GM18870 (cell line): Measurements from ENCODE around the gene KCNQ1.

Experiments
- ATAC-seq: cut with Tn5 transposase; IDR thresholded peaks from one replicate; pipeline ENCODE4 v1.9.1; 2021; ENCODE audit warnings: moderate library complexity; ENCODE audit not compliant: unreplicated experiment

Gene KCNQ1

DNA sequence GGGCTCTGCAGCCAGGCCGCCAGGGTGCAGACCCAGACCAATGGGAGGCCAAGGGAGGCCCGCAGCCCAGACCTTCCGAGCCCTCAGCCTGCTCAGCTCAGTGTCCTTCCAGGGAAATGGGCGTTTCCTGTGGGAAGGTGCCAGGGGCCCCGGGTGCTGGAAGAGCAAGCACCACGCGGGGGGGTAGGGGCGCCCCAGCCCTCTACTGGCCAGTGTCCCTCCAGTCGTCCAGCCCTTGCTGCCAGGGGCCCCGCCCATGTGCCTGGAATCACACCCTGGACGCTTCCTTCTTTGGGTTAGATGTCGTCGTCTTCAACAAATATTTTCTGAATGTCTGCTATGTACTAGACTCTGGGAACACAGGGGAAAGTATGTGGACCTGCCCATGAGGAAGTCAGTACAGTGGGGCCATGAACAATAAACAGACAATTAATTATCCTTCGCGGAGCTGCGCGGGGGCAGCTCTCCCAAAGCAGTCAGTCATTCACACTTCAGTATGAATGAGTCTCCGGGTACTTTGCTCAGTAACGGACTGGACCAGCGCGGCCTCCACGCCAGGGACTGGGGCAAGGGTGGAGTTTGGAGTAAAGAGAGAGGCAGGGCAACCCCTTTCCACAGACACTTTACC is 380.6 kb downstream of the KCNQ1 start:
- no peak for ATAC-seq

DNA sequence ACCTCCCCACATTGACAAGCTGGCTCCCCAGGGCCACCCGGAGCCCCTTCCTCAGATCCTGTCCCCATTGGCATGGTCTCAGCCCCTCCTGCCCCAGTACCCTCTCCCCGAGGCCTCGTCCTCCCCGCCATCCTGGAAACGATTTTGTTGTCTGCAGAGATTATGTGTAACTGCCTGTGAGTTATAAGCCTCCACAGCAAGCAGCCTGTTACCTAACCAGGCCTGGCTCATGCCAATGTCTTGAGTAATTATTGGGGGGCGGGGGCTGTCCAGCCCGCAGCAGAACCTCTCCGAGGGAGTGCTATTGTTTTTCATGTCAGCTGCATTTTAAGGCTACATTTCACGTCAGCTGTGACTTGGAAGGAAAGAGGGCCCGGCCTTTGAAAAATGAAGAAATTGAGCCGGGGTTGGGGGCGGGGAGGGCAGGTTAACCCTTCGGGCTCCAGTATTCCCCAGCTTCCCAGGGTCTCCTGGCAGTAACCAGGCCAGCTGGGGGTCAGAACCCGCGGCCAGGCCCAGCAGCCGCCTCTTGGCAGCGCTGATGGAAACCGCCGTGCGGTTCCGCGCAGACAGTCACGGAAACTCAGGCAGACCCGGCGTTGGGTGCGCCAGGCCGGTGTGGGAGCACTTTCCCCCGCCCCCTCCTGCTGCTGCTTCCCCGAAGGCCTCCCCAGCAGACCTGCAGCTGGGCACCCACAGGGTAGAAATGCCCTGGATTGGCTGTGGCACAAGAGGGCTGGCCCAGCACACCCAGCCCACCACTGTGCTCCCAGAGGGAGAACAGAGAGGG is 381.3 kb downstream of the KCNQ1 start:
- ATAC-seq = no peak

DNA sequence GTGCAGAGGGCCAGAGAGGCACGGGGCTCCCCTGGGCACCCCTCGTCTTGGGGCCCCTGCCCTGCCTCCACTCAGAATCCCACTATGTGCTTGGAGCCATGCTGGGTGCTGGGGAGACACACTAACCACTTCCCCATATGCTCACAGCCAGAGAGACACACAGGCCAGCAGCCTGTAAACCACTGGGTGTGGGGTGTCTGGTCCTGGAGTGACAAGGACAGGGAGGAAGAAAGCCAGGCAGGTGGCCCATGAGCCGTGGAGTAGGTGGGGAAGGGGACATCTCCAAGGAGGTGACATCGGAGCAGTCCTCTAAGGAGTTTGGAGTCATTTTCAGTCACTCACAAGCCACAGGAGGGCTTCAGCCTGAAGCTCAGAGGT is 381.9 kb downstream of the KCNQ1 start:
- no peak for ATAC-seq

DNA sequence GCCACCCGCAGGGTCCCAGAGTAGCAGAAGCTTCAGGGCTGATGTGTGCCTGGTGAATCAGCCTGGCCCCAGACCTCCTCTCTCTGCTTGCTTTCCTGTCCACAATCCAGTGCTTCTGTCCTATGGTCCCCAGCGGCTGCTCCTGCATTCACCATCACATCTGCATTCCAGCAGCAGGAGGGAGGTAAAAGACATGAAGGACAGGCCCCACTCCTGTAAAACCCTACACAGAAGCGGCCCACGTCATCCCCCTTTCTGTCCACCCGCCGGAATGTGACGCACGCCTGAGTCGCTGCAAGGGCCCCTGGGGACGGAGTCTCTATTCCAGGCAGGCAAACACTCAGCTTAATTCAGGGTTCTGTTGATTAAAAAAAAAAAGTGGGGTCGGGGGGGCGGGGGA is 382.4 kb downstream of the KCNQ1 start:
- no peak for ATAC-seq

DNA sequence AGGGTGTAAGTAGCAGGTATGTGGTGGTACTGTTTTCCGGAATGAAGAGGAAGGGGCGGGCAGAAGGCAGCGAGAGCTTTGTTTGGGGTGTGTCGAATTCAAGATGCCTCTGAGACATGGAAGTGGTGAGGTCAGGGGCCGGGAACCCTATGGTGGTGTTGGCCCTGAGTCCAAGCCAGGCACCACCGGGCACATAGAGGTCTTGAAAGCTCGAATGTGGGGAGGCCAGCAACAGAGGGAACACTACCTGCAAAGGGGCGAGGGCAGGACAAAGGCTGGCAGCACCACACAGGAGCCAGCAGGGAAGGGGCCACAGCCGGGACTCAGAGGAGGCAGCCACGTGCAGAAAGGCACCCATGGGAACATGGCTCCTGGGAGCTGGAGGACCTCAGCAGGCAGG is 383.0 kb downstream of the KCNQ1 start:
- no peak for ATAC-seq

DNA sequence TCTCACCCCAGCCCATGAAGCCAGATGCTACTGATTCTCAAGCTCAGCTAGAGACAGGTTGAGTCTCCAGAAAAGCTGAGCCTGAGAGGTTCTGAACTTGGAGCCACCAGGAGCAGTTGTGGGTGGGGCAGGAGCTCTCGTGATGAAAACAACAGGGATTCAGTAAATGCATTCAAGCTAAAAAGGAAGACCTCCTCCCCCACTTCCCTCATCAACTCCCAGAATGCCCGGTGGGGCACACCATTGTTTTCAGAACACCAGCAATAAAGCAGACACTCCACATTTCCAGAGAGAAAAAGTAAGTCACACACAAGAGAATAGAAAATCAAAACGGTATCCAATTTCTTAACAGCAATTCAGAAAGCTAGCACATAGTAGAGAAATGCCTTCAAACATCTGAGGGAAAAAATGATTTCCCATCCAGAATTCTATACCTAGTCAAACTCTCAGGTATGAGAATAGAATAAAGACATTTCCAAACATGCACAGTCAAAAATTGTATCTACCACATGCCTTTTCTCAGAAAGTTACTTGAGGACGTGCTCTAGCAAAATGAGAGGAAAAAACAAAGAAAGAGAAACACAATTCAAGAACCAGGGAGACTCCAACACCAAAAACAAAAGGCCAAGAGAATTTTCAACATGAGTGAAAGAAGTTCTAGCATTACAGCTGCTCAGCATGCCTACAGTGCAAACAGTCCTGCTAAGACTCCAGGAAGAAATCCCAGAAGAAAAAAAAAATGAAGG is 383.9 kb downstream of the KCNQ1 start:
- no peak for ATAC-seq

DNA sequence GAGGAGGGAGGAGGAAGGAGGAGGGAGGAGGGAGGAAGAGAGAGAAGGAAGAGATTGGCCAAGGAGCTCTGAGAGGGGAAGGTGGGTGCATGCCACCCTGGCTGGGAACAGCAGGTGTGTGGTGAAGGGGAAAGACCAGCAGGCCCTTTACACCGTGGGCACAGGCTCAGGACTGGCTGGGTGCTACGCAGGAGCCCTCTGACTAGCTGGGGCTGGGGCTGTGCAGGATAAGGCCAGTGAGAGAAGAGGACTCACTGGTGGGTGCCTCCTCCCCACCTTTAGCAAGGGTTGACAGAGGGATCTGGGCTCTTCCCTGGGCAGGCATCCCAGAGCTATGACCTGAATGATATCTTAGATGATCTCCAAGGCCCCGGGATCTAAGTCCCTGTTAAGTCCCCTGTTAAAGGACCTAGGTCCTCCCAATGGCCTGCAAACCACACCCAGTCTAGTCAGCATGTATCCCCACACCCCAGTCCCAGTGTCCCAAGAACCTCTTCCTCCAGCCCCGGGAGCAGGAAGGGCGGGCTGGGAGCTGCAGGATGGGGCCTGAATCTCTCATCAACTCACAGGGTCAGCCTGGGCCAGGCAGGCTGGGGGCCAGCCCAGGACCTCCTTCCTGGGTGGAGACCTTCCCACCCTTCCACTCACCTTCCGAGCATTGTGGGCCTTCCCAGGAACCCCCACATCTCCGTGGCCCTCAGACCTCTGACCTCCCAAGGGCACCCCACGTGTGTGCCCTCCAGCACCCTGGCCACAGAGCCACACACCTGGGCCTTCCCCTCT is 385.4 kb downstream of the KCNQ1 start:
- no peak for ATAC-seq

DNA sequence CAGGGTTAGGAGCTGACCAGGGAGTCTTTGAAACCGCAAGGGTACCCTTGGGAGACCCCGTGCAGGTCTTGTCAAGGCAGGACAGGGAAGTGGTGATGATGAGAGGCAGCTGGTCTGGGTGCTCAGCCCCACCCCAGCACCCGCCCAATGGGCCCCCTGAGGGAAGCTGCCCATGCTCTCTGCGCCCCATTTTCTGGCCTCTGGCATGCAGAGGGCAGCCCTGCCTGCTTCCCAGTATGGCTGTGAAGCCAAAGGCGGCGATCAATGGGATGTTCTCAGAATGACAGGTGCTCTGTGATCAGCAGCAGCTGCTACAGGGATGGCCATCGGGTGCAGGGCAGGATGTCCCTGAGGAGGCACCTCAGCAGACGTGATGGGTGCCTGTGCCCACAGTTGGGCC is 386.1 kb downstream of the KCNQ1 start:
- no peak for ATAC-seq

DNA sequence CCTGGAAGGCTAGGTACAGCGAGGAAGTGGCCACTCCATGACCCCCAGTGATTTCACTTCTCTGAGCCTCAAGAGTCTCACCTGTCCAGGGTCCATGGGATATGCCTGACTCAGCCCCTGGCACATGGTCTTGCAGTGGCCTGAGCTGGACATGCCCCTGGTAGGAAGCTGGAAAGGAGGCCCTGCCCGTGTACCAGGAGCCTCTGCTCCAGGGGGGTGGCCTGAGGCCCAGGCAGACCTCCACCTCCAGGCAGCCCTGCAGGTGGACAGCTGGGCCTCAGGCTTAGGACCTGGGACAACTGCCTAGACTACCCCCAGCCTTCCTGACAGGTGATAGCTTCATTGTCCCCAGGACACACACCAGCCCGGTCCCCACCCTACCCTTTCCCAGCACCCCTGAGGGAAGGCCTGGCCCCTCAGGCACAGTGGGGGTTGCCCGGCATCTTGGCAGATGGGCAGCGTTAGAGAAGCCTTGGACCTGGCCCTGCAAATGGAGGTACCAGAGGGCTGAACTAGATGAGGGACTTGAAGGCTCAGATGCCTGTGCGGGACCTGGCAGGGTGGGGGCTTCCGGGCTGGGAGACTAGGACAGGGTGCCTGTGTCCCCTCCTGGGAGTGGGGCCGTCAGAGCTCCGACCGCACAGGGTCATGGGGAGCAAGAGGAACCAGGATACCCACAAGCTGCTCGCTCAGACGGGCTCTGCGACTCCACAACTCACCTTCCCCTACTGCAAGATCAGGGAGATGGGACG is 387.1 kb downstream of the KCNQ1 start:
- no peak for ATAC-seq

DNA sequence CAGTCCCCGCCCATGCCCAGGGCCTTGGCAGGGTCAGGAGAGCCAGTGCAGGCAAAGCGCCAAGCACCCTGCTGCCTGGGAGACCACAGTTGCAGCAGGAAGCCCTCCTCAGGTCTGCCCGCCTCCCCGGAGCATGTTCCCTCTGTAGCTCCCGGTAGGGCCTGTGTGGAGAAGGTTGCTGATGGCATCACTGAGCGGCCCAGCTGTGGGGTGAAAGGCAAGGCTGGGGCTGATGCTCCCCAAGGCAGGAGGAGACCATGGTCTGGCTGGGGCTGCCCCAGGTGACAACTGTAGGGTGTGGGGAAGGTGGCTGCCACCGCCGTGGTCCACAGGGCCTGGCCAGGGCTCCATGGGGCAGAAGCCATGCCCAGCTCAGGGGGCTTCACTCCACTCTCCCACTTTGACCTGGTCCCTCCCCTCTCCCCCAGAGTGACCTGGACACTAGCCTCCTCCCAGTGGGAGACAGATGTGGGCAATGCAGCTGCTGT is 387.8 kb downstream of the KCNQ1 start:
- no peak for ATAC-seq

DNA sequence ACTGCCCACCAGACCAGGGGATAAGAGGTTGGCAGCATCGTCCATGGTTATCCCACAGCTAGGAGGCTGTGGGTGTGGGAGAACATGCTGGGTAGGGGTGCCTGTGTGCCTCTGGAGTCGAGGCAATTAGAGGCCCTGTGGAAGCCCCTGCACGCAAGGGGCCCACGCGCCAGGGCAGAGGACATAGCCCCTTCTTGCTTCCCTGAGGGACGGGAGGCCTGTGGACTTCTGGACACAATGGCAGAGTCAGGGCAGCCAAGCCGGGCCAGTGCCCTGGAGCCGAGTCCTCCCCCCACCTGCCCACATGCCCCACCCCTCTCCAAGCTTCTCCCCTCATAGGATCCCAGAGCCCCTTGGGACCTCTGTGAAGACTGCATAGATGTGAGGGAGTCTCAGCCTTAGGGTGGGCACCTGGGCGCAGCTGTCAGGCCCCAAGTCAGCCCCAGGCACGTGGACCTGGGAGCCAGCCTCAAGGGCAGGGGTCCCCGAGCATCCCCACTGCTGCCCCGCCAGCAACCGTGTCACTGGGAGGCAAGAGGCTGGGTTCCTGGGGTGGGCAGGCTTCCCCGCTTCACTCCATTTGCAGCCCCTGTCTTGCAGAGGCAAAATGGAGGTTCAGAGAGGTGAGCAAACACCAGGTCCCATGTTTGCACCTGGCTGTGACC is 388.4 kb downstream of the KCNQ1 start:
- no peak for ATAC-seq

DNA sequence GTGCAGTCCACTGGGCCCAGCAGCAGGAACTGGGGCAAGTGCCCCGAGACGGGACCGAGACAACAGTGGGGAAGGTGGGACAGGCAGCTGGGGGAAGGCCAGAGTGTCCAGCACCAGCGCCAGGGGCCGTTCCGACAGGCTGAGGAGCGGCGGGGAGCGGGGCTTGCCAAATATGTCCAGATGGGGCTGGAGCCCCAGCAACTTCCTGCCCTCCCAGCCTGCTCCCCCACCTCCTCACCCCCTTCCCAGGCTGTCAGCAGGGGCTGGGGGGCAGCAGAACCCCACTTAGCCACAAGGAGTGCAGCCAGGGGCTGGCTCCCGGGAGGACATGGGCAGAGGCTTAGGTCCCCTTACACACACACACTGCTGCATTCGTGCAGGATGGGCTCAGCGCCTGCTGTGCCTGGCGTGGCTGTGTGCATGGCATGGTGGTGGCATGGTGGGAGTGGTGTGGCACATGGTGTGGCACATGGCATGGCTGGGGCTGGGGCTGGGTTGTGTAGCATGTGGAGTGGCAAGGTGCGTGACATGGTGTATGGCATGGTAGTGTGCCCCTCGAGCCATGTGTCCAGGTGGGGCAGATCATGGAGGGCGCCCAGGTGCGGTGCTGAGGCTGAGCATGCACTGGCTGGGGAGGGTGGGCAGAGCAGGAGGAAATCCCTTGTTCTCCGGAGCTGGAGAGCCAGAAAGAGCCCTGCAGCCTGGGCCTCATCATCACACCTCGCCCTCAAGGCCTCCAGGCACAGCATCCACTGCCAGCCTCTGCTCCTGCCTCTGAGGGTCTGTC is 389.1 kb downstream of the KCNQ1 start:
- ATAC-seq = no peak

DNA sequence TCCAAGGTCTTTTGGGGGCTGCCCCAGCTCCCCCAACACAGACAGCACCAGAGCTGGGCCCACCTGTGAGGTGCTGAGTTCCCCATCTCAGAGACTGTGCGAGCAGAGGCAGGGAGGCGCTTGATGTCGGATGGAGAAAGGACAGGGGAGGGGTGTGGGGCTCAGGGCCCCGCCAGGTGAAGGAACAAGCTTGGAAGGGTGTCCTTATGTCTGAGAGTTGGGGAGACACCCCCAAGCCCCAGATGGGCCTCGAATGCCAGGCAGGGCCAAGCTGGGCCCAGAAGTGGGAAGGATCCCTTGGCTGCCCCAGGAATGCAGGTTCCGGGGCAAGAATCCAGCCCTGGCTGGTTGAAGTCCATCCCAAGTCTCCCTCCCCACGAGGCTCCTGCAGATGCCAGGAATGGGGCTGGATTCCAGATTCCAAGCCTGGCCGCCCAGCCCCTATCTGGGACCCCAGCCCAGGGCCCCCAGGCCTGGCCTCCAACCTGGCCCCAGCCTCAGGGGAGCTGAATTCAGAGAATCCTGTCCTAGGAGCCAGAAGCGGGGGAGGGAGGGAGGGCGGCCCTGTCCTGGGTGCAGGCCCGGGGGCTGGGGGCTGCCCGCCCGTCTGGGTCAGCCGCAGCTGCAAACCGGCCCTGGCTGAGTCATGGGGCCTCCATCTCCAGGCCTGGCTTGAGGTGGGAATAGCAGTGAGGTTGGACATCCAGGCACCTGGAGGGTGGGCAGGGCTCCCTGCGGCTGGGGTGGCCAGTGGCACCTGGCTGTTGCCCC is 389.9 kb downstream of the KCNQ1 start:
- no peak for ATAC-seq

DNA sequence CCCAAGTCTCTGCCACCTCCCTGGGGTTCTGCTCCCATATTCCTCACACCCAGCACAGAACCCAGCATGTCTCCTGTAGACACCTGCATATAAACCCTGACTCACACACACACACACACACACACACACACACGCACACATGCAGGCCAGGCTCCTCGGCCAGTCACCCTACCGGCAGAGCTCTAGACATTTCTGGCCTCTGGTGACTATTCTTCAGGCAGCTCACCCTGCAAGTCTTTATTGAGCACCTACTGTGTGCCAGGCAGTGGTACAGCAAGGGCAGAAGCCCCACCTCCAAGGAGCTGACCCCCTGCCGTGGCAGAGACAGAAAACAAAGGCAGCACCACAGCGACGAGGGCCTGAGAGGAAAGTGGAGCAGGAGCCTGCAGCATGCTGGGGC is 390.5 kb downstream of the KCNQ1 start:
- no peak for ATAC-seq

DNA sequence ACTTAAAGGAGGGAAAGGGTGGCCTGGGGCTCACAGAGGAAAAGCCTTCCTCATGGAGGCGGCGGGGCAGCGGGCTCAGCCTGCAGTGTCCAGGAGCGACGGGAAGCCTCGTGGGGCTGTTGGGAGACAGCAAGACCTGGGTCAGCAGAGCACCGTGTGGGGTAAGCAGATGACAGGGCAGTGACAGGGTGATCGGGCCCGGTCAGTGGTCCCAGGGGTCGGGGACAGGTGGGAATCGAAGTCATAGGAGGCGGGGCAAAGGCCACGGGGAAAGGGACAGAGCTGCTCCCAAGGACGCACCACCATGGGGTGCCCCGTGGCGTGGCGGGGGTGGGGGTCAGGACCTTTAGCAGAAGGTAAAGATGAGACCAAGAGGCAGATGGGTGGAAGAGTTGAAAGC is 390.9 kb downstream of the KCNQ1 start:
- ATAC-seq = no peak

DNA sequence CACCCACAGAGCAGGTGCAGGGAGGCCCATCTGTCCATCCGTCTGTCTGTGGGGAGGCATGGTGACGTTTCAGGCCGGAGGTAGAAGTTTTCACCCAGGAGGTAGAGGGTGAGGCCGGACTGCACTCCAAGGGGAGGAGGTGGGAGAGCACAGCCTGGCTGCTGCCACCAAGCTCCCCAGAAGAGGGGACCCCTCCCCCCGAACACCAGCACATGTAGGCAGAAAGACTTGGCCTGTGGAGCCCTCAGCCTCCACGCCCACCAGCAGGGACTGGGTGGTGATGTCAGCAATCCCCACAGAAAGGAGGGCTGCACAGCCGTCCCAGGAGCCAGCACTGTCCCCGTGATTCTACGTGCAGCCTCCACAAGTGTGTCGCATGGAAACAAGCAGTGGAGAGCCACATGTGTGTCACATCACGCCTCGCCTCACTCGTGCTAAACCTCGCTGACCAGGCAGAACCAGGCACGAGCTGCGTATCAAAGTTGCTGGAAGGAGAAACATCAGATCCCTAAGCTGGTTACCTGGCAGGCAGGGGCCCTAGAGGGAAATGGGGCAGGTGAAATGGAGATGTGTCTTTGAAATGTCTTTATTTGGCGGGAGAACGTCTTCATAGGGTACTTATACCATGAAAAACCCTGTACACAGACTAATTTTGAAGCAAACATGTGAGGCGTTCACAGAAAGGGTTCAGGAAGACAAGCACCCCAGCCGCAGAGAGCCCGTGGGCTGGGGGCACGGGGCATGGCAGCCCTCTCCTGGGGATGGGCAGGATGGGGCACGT is 391.7 kb downstream of the KCNQ1 start:
- ATAC-seq = no peak

DNA sequence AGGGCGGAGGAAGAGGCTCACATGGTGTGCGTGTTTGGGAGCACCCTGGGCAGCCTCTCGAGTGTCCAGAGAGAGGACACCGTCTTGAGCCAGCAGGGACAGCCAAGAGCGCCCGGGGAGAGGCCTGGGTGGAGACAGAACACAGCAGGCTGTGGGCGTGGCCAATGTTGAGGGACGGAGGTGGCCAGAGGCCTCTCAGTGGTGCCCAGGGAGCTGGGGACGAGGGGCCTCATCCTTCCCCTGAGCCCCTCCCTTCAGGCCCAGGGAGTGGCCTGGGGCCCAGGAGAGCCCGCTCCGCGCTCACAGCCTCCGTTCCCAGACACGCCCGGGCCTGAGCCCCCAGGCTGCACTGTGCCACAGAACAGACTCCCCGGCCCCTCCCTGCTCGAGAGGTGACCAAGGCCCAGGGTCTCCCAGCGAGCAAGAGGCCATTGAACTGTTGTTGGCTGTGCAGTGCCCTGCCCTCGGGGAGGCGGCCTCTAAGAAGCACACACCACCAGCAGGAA is 392.3 kb downstream of the KCNQ1 start:
- no peak for ATAC-seq
